ENCODE data around the gene DNAJC25.
"Not testable (repeated sequence)": the region's sequence is repeated elsewhere in the genome, so short reads cannot be mapped to it uniquely, and the experiment has no call there.

Gene DNAJC25

DNA sequence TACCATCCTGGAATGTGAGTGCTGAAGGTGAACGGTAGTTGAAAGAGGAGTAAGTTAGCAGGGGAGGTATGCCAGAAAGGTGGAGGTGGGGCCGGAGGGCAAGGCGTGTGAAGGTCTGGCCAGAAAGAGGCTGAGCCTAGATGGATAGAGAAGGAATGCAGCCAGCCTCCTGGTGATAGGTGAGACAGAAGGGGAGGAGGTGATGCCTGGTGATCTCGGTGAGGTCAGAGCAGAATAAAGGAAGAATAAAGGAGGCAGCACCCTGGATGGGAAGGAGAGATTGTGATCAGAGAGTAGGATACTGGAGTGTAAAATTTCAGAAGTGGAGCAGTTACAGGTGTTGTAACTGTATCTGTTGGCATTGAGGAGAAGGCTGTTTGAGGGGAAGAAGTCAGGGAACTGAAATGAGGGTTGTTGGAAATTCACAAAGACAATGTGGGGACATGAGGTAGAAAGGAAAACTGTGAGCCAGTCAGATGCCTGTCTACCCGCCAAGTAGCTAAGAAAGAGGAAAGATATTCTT is 32.2 kb downstream of the DNAJC25 start:
- in situ Hi-C loops (cut with HindIII; ENCODE audit: low sequenced_read_pairs), result no loop called here

DNA sequence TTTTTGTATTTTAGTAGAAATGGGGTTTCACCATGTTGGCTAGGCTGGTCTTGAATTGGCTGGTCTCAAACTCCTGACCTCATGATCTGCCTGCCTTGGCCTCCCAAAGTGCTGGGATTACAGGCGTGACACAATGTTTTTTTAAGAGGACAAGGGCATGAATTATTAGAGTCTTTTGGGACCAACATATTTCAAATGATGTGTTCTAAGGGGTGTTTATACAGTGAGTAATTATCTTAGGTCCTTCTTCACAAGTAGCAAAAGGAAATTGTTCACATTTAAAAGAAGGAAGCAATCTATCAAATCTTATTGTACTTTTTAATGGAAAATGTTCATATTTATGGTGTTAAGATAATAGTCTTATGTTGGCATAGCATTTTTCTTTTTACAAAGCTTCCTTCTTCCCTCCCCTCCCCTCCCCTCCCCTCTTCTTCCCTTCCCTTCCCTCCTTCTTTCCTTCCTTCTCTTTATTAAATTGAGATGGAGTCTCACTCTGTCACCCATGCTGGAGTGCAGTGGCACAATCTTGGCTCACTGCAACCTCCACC is 37.0 kb downstream of the DNAJC25 start:
- in situ Hi-C loops (cut with HindIII; ENCODE audit: low sequenced_read_pairs), result no loop called here

DNA sequence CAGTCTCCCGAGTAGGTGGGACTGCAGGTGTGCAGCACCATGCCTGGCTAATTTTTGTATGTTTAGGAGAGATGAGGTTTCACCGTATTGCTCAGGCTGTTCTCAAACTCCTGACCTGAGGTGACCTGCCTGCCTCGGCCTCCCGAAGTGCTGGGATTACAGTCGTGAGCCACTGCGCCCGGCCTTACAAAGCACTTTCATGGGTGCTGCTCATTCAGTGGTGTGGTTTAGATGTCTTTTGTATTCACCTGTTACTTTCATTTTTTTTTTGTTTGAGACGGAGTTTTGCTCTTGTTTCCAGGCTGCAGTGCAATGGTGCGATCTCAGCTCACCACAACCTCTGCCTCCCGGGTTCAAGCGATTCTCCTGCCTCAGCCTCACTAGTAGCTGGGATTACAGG is 37.5 kb downstream of the DNAJC25 start:
- in situ Hi-C loops (cut with HindIII; ENCODE audit: low sequenced_read_pairs), result not testable (repeated sequence)

DNA sequence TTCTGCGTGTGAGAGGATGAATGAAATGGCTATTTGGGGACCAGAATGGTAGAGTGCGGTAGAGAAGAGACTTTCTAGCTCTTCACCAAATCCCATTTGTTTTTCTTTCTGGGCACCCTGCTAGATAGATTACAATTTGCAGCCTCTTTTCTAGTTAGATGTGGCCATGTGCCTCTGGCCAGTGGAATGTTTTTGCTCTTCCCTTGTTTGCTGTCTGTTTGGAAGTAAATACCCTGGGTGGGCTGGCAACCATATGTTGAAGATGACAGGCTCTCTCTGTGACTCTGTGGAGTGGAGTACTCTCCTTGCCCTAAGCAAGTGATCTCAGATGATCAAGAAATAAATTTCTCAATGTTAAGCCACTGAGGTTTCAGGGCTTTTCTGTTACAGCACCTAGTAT is 43.2 kb downstream of the DNAJC25 start:
- in situ Hi-C loops (cut with HindIII; ENCODE audit: low sequenced_read_pairs), result no loop called here

DNA sequence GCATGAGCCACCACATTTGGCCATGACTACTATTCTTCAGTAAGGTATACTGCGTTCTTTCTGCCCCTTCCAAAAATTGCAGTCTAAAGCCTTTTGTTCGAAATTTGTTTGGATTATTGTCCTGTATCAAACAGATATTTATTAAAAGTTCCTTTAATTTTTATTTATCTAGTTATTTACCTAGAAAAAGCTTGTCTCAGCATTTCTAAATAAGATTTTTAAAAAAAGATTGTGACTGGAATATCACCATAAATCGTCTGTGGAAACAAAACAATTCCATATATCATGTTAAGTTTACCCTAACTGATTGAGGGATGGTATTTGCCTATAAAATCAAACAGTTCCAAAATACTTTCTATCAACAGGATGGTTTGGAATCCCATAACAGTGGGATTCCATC is 45.0 kb downstream of the DNAJC25 start:
- in situ Hi-C loops (cut with HindIII; ENCODE audit: low sequenced_read_pairs), result loop anchor here (5.0 kb wide), 1 partner anchor 84 kb away; no protein-coding TSS in a partner anchor

DNA sequence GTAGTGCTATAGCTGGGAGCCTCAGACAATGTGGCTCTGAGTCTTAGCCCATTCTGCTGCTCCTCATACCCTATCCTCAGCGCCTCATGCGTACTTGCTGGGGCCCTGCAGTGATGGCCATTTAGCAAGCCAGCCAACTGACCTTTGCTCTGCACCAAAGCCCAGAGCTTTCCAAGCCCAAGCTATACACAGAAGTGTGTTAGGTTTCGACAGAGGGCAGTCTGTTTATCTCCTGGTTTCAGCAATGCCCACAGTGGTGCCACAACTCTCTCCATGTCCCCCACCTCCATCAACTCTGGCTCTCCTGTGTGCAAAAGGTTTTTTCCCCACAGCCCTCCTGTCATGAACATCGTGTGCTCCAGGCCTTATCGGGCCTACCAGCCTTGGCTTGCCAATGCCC is 47.2 kb downstream of the DNAJC25 start:
- in situ Hi-C loops (cut with HindIII; ENCODE audit: low sequenced_read_pairs), result loop anchor here (5.0 kb wide), 1 partner anchor 86 kb away; no protein-coding TSS in a partner anchor

DNA sequence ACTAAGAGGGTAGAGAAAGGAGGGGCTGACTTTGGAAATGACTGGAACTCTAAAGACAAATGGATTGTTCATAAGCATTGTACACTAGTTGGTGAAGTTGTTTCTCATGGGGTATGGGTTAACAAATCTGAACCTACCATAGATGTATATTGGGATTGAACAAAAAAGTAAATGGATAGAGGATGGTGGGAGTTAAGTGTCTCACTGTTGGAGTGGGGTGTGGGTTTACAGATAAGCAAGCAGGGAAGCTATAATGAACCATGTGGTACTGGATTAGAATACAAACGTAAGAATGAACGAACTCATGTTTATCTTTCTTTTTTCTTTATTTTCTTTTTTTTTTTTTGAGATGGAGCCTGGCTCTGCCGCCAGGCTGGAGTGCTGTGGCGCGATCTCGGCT is 48.1 kb downstream of the DNAJC25 start:
- in situ Hi-C loops (cut with HindIII; ENCODE audit: low sequenced_read_pairs), result loop anchor here (5.0 kb wide), 1 partner anchor 87 kb away; no protein-coding TSS in a partner anchor

DNA sequence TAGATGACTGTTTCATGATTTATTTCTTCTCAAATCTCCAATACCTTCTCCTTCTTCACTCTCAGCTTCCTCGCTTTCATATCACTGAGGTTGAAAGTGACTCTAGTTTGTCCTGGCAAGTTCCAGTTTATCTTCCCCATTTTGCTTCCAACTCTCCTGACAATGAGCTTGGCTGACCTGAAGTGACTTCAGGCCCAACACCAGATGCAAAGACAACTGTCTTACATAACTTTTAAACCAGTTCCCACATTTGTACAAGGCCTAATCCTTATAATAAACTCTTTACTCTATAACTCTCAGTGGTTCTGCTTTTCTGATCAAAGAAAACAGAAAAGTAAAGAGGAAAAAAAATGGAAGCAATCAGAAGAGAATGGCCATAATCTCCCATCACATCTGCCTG is 52.3 kb downstream of the DNAJC25 start:
- in situ Hi-C loops (cut with HindIII; ENCODE audit: low sequenced_read_pairs), result loop anchor here (5.0 to 10.0 kb wide), 3 partner anchors 59 to 1039 kb away; partner anchors contain the start of gene ZNF483

DNA sequence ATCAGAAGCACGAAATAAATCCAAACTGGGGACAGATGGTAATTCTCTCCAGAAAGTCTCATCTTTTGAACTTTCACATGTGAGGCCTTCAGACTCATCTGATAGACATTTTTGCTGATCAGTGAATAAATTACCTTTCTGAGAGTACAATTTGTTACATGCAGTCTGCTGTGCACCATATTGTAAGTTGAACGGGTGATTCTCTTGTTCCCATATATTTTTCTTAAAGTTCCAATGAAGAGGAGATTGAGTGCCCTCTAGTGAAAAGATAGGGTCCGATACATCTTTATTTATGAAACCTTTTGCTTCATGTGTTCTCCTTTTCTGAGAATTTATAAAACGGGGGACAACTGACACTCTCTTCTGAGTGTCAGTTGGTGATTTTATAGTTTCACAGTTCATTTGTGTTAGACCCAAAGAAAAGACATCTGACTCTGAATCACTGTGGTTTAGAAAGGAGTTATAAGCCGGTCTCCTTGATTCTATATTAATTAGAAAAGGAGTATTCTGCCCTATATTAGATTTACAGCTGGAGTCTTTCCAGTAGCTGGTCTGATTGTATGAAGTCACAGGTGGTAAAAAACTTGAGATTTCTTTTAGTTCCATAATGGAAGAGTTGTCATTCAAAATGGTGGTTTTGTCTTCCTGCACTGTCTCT is 60.7 kb downstream of the DNAJC25 start:
- in situ Hi-C loops (cut with HindIII; ENCODE audit: low sequenced_read_pairs), result no loop called here

DNA sequence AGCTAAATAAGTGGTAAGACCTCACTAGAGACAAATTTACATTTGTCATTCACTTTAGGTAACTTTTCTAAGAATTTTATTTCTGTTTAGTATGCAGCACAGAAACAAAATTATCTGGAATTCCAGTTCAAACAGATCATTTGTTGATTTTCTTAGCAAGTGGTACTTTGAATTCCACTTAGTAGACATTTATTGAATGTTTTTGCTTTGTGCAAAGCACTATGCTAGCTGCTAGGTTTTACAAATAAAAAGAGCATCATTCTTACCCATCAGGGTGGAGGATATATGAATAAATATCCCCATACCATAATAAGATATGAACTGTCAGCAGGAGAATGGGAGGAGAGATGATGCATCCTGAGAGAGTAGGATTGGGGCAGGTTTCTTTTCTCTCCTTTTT is 65.7 kb downstream of the DNAJC25 start:
- in situ Hi-C loops (cut with HindIII; ENCODE audit: low sequenced_read_pairs), result no loop called here

DNA sequence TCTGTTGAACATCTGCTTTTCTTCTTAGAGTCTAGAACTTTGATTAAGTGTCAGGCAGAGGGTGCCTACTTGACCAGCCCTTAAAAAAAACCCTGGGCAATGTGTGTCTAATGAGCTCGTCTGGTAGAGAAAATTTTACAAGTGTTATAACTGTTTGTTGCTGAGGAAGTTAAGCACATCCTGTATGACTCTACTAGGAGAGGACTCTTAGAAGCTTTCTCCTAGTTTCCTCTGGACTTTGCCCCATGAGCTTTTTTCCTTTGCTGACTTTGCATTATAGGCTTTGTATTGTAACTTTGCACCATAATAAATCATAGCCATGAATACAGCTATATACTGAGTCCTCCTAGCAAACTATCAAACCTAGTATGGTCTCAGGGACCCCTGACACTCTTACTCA is 69.6 kb downstream of the DNAJC25 start:
- in situ Hi-C loops (cut with HindIII; ENCODE audit: low sequenced_read_pairs), result no loop called here

Data from endothelial cell of hepatic sinusoid (primary cell).